Measurements from ENCODE around the gene ATP8A2. TPM values are rescaled to one million over a fixed set of nuclear protein-coding genes. Genes with fewer than 3 reads are reported as not detected.
"Not testable (repeated sequence)": the region's sequence is repeated elsewhere in the genome, so short reads cannot be mapped to it uniquely, and the experiment has no call there.

The ATP8A2 gene
- total RNA-seq, 2 experiments from 2014 or later = 0.10 to 0.15 TPM

GRCh38 chr13:25761041-25761440 lies 389.3 kb downstream of the ATP8A2 start:
- Mint-ChIP-seq H3K9me3 (peaks cover 8% of the 10 kb centered on the region), H3K27me3 (peaks cover 1% of the 10 kb centered on the region), H3K4me3 (no peak overlapping the region), H3K36me3 (ENCODE audit: low read depth) (peaks cover 3% of the 10 kb centered on the region), H3K4me1 (peaks cover 16% of the 10 kb centered on the region), H3K27ac (no peak overlapping the region)
- CTCF ChIA-PET = no interaction called here
- POLR2A ChIA-PET = no interaction called here
- DNase-seq = no peak

GRCh38 chr13:25762281-25762680 lies 390.5 kb downstream of the ATP8A2 start:
- peaks cover 3% of the 10 kb centered on the region for H3K36me3 Mint-ChIP-seq (ENCODE audit: low read depth)
- no peak for DNase-seq
- no peak overlapping the region for H3K27ac Mint-ChIP-seq
- POLR2A ChIA-PET = no interaction called here
- CTCF ChIA-PET = interaction anchor here (1.6 kb wide), 1 partner anchor 9 kb away, joined by 5 read pairs; no protein-coding TSS in a partner anchor
- peaks cover 12% of the 10 kb centered on the region for H3K9me3 Mint-ChIP-seq
- H3K4me1 Mint-ChIP-seq = peaks cover 16% of the 10 kb centered on the region
- peaks cover 1% of the 10 kb centered on the region for H3K27me3 Mint-ChIP-seq
- H3K4me3 Mint-ChIP-seq = no peak overlapping the region

DNA sequence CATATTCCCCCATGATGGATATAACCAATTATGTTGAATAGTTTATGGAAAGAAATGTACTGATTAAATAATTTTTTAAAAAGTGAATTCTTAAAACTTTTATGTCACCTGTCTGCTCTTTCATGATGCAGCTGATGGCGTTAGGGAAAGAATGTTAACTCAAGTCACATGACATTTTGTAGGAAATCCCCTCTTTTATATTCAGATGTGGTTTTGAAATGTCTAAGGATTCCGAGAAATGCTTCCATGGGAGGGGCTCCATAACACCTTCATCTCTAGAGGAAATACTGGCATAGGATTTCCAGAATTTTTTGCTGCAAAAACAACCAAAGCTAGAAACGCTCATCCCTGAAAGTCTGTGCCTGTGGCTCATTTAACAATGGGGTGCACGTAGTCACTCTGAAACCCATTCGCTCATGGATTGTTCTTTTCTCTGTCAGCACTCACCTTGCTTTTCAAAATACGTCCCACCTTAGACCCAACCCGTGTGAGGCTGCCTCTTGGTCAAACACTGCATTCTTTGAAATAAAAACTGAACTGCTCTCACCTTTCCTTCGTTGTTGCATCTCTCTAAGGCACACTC lies 391.1 kb downstream of the ATP8A2 start:
- H3K9me3 Mint-ChIP-seq = peaks cover 12% of the 10 kb centered on the region
- H3K27me3 Mint-ChIP-seq = peaks cover 1% of the 10 kb centered on the region
- POLR2A ChIA-PET = no interaction called here
- DNase-seq = no peak
- H3K4me1 Mint-ChIP-seq = peaks cover 16% of the 10 kb centered on the region
- H3K4me3 Mint-ChIP-seq = no peak overlapping the region
- CTCF ChIA-PET = interaction anchor here (1.6 kb wide), 1 partner anchor 10 kb away, joined by 5 read pairs; no protein-coding TSS in a partner anchor
- peak overlapping the region; percentile 58 for H3K27ac Mint-ChIP-seq
- H3K36me3 Mint-ChIP-seq (ENCODE audit: low read depth) = peaks cover 3% of the 10 kb centered on the region

DNA sequence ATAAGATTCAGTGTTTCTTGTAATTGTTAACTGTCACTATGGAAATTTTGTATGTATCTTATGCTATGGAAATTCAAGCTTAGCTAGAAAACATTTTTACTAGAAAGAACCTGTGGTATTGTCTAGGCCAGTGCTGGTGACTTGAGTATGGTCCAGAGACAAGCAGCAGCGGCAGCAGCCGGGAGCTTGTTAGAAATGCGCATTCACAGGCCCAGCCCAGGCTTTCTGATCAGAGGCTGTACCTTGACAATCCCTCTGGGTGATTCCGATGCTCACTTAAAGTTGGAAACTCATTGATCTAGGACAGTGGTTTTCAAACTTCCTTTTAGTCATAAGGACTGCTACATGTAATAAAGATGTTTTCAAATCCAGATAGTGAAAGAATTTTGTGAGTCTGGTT lies 392.6 kb downstream of the ATP8A2 start:
- H3K4me1 Mint-ChIP-seq = peaks cover 16% of the 10 kb centered on the region
- CTCF ChIA-PET = interaction anchor here (1.0 kb wide), 1 partner anchor 11 kb away, joined by 3 read pairs; no protein-coding TSS in a partner anchor
- POLR2A ChIA-PET = interaction anchor here (1.2 kb wide), 1 partner anchor 11 kb away, joined by 4 read pairs; no protein-coding TSS in a partner anchor
- H3K27ac Mint-ChIP-seq = no peak overlapping the region
- H3K4me3 Mint-ChIP-seq = no peak overlapping the region
- DNase-seq = no peak
- peaks cover 17% of the 10 kb centered on the region for H3K9me3 Mint-ChIP-seq
- H3K36me3 Mint-ChIP-seq (ENCODE audit: low read depth) = peaks cover 3% of the 10 kb centered on the region
- H3K27me3 Mint-ChIP-seq = no peaks in the 10 kb centered on the region

DNA sequence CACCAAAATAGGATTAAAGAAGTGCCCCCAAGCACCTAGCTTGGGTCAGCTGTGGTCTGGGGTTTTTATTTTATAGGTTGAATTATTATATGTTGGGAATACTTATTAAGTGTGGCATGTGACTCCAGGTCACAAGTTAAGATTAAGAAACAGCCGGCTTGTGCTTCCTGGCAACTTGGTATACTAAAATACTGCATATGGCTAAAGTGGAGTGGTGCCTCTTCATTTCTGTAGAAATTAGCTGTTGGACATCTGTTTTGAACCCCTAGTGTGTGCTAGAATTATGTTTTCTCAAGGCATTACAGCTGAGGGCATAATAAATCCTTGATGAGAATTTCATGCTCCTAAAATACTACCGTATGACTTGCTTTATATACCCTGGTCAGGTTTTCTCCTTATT lies 393.5 kb downstream of the ATP8A2 start:
- no peaks in the 10 kb centered on the region for H3K27me3 Mint-ChIP-seq
- POLR2A ChIA-PET = interaction anchor here (1.2 kb wide), 1 partner anchor 12 kb away, joined by 4 read pairs; no protein-coding TSS in a partner anchor
- peaks cover 16% of the 10 kb centered on the region for H3K4me1 Mint-ChIP-seq
- no peak overlapping the region for H3K27ac Mint-ChIP-seq
- DNase-seq = no peak
- peaks cover 17% of the 10 kb centered on the region for H3K9me3 Mint-ChIP-seq
- CTCF ChIA-PET = no interaction called here
- no peak overlapping the region for H3K4me3 Mint-ChIP-seq
- peaks cover 3% of the 10 kb centered on the region for H3K36me3 Mint-ChIP-seq (ENCODE audit: low read depth)

DNA sequence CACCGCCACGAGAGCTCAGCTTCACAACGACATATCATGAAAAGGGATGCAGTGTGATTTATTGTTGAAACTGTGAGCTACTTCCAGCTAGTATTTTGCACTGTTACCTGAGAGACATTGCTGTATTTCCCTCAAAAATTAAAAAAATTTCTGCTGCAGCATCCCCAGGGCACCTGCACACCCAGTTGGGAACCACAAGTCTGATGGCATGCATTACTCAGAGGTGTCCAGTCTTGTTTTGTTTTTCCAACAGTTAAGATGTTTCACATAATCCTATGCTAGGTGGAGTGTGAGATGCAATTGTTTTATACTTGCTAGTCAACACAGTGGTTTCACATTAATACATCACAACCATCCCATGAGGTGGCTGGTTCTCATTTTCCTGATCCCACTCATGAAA lies 394.8 kb downstream of the ATP8A2 start:
- ChIA-PET CTCF (no interaction called here), POLR2A (interaction anchor here (1.3 kb wide), 1 partner anchor 16 kb away, joined by 3 read pairs; no protein-coding TSS in a partner anchor)
- H3K36me3 Mint-ChIP-seq (ENCODE audit: low read depth) = peaks cover 3% of the 10 kb centered on the region
- H3K27ac Mint-ChIP-seq = no peak overlapping the region
- H3K4me1 Mint-ChIP-seq = peaks cover 20% of the 10 kb centered on the region
- DNase-seq = no peak
- no peaks in the 10 kb centered on the region for H3K27me3 Mint-ChIP-seq
- peaks cover 17% of the 10 kb centered on the region for H3K9me3 Mint-ChIP-seq
- H3K4me3 Mint-ChIP-seq = no peak overlapping the region

DNA sequence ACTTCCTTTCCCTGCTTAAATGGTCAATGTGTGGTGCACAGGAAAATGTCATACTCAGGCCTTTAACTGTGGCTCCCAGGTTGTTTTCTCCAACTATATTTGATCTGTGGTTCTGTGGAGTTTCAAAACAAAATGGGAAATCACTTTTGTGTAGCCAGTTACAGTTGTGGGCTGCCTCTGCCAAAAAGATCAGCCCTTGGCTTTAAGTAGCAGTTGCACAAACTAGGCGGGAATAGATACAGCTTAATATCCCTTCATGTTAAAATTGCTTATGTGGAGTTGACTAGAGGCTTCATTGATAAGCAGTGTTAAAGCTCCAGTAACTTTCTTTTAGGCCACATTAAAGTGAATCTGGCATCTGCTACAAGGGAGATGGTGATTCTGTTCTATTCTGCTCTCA lies 395.2 kb downstream of the ATP8A2 start:
- CTCF ChIA-PET = no interaction called here
- peaks cover 3% of the 10 kb centered on the region for H3K36me3 Mint-ChIP-seq (ENCODE audit: low read depth)
- POLR2A ChIA-PET = interaction anchor here (1.3 kb wide), 1 partner anchor 15 kb away, joined by 3 read pairs; no protein-coding TSS in a partner anchor
- no peak overlapping the region for H3K4me3 Mint-ChIP-seq
- no peak for DNase-seq
- no peak overlapping the region for H3K27ac Mint-ChIP-seq
- peaks cover 18% of the 10 kb centered on the region for H3K4me1 Mint-ChIP-seq
- H3K27me3 Mint-ChIP-seq = no peaks in the 10 kb centered on the region
- H3K9me3 Mint-ChIP-seq = peaks cover 17% of the 10 kb centered on the region

DNA sequence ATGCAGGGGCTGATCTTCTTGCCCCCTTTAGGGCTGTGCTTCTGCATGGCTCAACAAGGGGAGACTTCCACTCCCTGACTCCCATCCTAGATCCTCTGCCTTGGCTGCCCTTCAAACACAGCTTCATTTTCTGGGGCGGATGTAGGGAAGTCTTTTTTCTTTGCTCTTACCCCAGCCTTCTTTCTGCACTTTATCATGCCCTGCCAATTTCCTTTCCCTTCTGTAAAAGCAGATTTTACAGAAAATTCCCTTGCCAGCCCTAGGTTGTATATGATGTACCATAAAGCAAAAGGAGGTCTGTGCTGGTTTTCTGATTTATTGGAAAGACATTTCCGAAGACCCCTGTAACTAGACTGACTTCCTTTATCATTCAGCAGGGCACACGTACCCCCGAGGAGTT lies 396.6 kb downstream of the ATP8A2 start:
- ChIA-PET POLR2A (no interaction called here), CTCF (no interaction called here)
- no peak for DNase-seq
- Mint-ChIP-seq H3K4me3 (no peak overlapping the region), H3K4me1 (peaks cover 7% of the 10 kb centered on the region), H3K27ac (no peak overlapping the region), H3K27me3 (no peaks in the 10 kb centered on the region), H3K36me3 (ENCODE audit: low read depth) (peaks cover 3% of the 10 kb centered on the region), H3K9me3 (peaks cover 17% of the 10 kb centered on the region)

GRCh38 chr13:25768838-25769237 lies 397.1 kb downstream of the ATP8A2 start:
- Mint-ChIP-seq H3K27me3 (no peaks in the 10 kb centered on the region), H3K4me1 (peaks cover 4% of the 10 kb centered on the region), H3K36me3 (ENCODE audit: low read depth) (peaks cover 3% of the 10 kb centered on the region), H3K27ac (no peak overlapping the region), H3K9me3 (peaks cover 17% of the 10 kb centered on the region), H3K4me3 (no peak overlapping the region)
- no peak for DNase-seq
- ChIA-PET POLR2A (no interaction called here), CTCF (no interaction called here)

DNA sequence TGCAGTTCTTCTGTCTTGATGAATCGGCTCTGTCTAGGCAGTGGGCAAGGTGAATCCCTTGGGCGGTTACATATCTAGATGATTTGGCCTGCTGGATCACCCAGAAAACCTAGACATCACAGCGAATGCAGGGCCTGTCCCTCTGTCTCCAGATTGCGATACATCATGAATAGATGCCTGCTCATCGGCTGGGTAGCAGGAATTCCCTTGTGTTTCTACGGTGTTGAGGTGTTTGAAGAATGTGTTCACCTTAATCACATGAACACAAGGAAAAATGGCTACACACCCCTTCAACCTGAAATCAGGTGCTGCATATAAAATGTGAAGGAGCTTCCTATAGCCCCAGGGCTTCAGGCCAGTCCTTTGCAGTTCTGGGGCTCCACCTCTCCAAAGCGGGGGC lies 398.8 kb downstream of the ATP8A2 start:
- POLR2A ChIA-PET = no interaction called here
- H3K27ac Mint-ChIP-seq = no peak overlapping the region
- peaks cover 3% of the 10 kb centered on the region for H3K36me3 Mint-ChIP-seq (ENCODE audit: low read depth)
- peaks cover 13% of the 10 kb centered on the region for H3K9me3 Mint-ChIP-seq
- H3K4me3 Mint-ChIP-seq = no peak overlapping the region
- DNase-seq = no peak
- peaks cover 4% of the 10 kb centered on the region for H3K4me1 Mint-ChIP-seq
- H3K27me3 Mint-ChIP-seq = no peaks in the 10 kb centered on the region
- CTCF ChIA-PET = no interaction called here

DNA sequence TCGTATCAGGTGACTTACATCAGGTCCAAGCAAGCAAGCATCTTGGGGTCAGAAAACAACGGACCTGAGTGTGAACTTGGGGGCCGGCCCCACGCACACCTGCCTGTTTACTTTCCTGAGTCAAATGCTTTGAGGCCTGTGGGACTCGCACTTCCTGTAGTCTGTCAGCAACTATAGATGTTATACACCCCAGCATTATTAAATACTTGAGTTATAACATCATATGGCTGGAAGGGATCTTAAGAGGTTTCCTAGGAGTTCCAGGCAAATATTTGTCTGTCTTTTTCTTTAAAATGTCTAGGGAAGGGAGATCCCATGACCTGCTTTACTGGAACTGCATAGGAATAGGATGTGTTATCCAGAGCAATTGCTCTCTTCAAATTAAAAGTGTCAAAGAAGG lies 399.4 kb downstream of the ATP8A2 start:
- H3K4me1 Mint-ChIP-seq = peaks cover 4% of the 10 kb centered on the region
- no peak for DNase-seq
- peaks cover 8% of the 10 kb centered on the region for H3K9me3 Mint-ChIP-seq
- no peaks in the 10 kb centered on the region for H3K27me3 Mint-ChIP-seq
- H3K27ac Mint-ChIP-seq = no peak overlapping the region
- no peaks in the 10 kb centered on the region for H3K36me3 Mint-ChIP-seq (ENCODE audit: low read depth)
- POLR2A ChIA-PET = no interaction called here
- CTCF ChIA-PET = no interaction called here
- no peak overlapping the region for H3K4me3 Mint-ChIP-seq

DNA sequence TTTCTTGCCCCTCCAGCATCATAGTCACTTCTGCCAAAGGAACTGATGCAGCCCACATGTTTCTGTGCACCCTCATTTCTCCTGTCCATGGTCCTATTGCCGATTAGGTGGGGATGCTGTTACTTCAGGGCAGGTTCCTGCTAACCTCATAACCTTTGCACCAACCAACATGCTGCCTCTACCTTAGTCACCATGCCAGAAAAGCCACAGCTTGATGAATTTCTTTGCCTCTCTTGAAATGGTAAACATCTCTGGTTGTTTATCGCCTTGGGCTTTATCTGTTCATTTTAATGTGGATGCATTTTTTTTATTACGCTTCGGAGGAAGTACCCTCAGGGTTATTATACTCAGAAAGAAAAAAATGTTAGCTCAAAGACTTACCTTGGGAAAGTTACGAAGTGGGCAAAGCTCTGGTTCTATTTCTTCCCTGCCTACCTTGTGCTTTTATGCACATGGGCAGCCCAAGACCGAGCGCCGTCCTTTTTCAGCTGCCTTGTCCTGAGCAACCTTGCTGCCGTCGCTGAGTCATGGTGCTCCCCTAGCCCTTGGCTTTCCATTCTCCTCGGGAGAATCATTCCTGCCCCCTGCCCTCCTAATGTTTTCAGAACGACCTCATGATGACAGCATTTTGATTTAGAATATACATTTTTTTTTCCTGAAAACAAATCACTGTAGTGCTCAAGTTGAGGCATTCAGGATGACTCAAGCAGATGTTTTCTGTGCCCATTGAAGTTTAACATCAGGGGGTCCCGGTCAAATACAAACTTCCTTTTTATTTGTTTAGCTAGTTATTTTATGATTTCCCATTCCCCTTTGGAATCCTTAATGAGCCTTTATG lies 400.1 kb downstream of the ATP8A2 start:
- H3K4me1 Mint-ChIP-seq = peaks cover 4% of the 10 kb centered on the region
- CTCF ChIA-PET = no interaction called here
- H3K27ac Mint-ChIP-seq = no peak overlapping the region
- H3K27me3 Mint-ChIP-seq = no peaks in the 10 kb centered on the region
- H3K4me3 Mint-ChIP-seq = no peak overlapping the region
- DNase-seq = no peak
- POLR2A ChIA-PET = no interaction called here
- H3K9me3 Mint-ChIP-seq = peaks cover 6% of the 10 kb centered on the region
- no peaks in the 10 kb centered on the region for H3K36me3 Mint-ChIP-seq (ENCODE audit: low read depth)

DNA sequence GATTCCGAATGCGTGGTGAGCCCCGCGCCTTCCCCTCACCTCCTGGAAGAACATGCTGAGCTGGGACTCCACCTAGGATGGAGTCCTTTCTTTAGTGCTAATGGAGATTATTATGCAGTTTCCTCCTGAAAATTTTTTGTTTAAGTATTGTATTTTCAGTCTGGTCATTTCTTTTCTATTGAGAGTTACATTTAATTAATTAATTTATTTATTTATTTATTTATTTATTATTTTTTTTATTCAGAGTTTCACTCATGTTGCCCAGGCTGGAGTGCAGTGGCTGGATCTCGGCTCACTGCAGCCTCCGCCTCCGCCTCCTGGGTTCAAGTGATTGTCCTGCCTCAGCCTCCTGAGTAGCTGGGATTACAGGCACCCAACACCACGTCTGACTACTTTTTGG lies 400.8 kb downstream of the ATP8A2 start:
- H3K9me3 Mint-ChIP-seq; DNase-seq; H3K4me1 Mint-ChIP-seq; H3K4me3 Mint-ChIP-seq; H3K27me3 Mint-ChIP-seq; POLR2A ChIA-PET; H3K27ac Mint-ChIP-seq; CTCF ChIA-PET; H3K36me3 Mint-ChIP-seq (ENCODE audit: low read depth): not testable (repeated sequence)

GRCh38 chr13:25774056-25774455 lies 402.3 kb downstream of the ATP8A2 start:
- DNase-seq; H3K36me3 Mint-ChIP-seq (ENCODE audit: low read depth); H3K9me3 Mint-ChIP-seq; H3K4me3 Mint-ChIP-seq; CTCF ChIA-PET; POLR2A ChIA-PET; H3K27me3 Mint-ChIP-seq; H3K4me1 Mint-ChIP-seq; H3K27ac Mint-ChIP-seq: not testable (repeated sequence)
